GM19238 (cell line): ENCODE measurements around the gene ZEB2.
"Not testable (repeated sequence)": the region's sequence is repeated elsewhere in the genome, so short reads cannot be mapped to it uniquely, and the experiment has no call there.

ENCODE experiments used
- DNase-seq: peaks from one replicate; pipeline ENCODE4 v3.0.0; 2011; ENCODE audit warnings: low spot score; ENCODE audit not compliant: insufficient read length

Gene ZEB2

GRCh38 chr2:144389930-144390311 lies 130.0 kb downstream of the ZEB2 start:
- no peak for DNase-seq

GRCh38 chr2:144389151-144389929 lies 130.6 kb downstream of the ZEB2 start:
- no peak for DNase-seq

GRCh38 chr2:144385381-144385780 lies 134.5 kb downstream of the ZEB2 start:
- no peak for DNase-seq

- DNase-seq: no peak
Measured at GRCh38 chr2:144383571-144384100, 136.3 kb downstream of the ZEB2 start.

GRCh38 chr2:144382849-144383248 lies 137.1 kb downstream of the ZEB2 start:
- DNase-seq: peak; percentile 50

GRCh38 chr2:144381716-144382115 lies 138.2 kb downstream of the ZEB2 start:
- no peak for DNase-seq

- no peak for DNase-seq
Measured at GRCh38 chr2:144379851-144380311, 140.0 kb downstream of the ZEB2 start.

GRCh38 chr2:144378551-144378950 lies 141.4 kb downstream of the ZEB2 start:
- no peak for DNase-seq

GRCh38 chr2:144377914-144378313 lies 142.0 kb downstream of the ZEB2 start:
- DNase-seq: no peak

- DNase-seq: no peak
Measured at GRCh38 chr2:144376926-144377325, 143.0 kb downstream of the ZEB2 start.

- DNase-seq: no peak
Measured at GRCh38 chr2:144376460-144376859, 143.5 kb downstream of the ZEB2 start.

GRCh38 chr2:144374163-144374661 lies 145.7 kb downstream of the ZEB2 start:
- no peak for DNase-seq

GRCh38 chr2:144372410-144373080 lies 147.4 kb downstream of the ZEB2 start:
- DNase-seq: no peak

GRCh38 chr2:144370937-144371584 lies 148.9 kb downstream of the ZEB2 start:
- no peak for DNase-seq

GRCh38 chr2:144369416-144369815 lies 150.5 kb downstream of the ZEB2 start:
- no peak for DNase-seq

- no peak for DNase-seq
Measured at GRCh38 chr2:144366825-144367429, 153.0 kb downstream of the ZEB2 start.

- DNase-seq: no peak
Measured at GRCh38 chr2:144364944-144365738, 154.8 kb downstream of the ZEB2 start.

- not testable (repeated sequence) for DNase-seq
Measured at GRCh38 chr2:144364247-144364646, 155.7 kb downstream of the ZEB2 start.

GRCh38 chr2:144362401-144362800 lies 157.5 kb downstream of the ZEB2 start:
- DNase-seq: no peak

GRCh38 chr2:144361742-144362141 lies 158.2 kb downstream of the ZEB2 start:
- no peak for DNase-seq

- no peak for DNase-seq
Measured at GRCh38 chr2:144359684-144360083, 160.2 kb downstream of the ZEB2 start.
